WI38 (cell line): ENCODE data around the gene NEXN.

Experiments
- H3K4me3 ChIP-seq: 2 replicates; pipeline ENCODE4 v1.5.1; 2011; ENCODE audit warnings: low read depth, mild to moderate bottlenecking, control low read depth, low read length
- TF ChIP-seq, protein P1 (sequence below): IDR thresholded peaks from 2 replicates; pipeline ENCODE4 v1.5.1; 2012; ENCODE audit warnings: low read depth, mild to moderate bottlenecking, control low read depth, low read length

NEXN gene

GRCh38 chr1:77958391-77958790, 70.0 kb downstream of the NEXN start:
- no peak overlapping the region for H3K4me3 ChIP-seq
- TF ChIP-seq, protein P1, sequence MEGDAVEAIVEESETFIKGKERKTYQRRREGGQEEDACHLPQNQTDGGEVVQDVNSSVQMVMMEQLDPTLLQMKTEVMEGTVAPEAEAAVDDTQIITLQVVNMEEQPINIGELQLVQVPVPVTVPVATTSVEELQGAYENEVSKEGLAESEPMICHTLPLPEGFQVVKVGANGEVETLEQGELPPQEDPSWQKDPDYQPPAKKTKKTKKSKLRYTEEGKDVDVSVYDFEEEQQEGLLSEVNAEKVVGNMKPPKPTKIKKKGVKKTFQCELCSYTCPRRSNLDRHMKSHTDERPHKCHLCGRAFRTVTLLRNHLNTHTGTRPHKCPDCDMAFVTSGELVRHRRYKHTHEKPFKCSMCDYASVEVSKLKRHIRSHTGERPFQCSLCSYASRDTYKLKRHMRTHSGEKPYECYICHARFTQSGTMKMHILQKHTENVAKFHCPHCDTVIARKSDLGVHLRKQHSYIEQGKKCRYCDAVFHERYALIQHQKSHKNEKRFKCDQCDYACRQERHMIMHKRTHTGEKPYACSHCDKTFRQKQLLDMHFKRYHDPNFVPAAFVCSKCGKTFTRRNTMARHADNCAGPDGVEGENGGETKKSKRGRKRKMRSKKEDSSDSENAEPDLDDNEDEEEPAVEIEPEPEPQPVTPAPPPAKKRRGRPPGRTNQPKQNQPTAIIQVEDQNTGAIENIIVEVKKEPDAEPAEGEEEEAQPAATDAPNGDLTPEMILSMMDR = no peak

GRCh38 chr1:77958850-77959249, 70.4 kb downstream of the NEXN start:
- TF ChIP-seq, protein P1 = no peak

DNA sequence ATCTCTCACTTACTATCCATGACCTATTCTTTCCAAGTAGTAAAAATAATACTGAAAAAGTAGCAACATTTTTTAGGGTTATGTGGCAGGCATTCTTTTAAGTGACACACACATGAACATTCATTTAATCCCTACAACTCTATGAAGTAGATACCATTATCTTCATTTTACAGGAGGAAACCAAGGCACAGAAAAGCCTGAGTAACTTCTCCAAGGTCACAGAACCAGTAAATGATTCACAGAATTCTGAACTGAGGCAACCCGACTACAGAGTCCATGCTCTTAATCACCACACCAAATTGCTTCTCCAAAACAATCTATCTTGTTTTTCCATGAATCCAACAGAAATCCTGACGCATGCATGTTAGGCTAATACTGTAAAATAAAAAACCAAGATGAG, 73.0 kb downstream of the NEXN start:
- no peak overlapping the region for H3K4me3 ChIP-seq
- TF ChIP-seq, protein P1 = no peak

More at GRCh38 chr1:77958850-77959249, 70.4 kb downstream of the NEXN start:
- H3K4me3 ChIP-seq = no peak overlapping the region

- TF ChIP-seq, protein P1 = no peak
Observed at GRCh38 chr1:77966291-77966690, 77.9 kb downstream of the NEXN start.

GRCh38 chr1:77970192-77970591, 81.8 kb downstream of the NEXN start:
- TF ChIP-seq, protein P1 = no peak
- no peak overlapping the region for H3K4me3 ChIP-seq

More at GRCh38 chr1:77966291-77966690, 77.9 kb downstream of the NEXN start:
- H3K4me3 ChIP-seq = no peak overlapping the region

- H3K4me3 ChIP-seq = no peak overlapping the region
- TF ChIP-seq, protein P1 = no peak
Observed at GRCh38 chr1:77972080-77972479, 83.7 kb downstream of the NEXN start.

DNA sequence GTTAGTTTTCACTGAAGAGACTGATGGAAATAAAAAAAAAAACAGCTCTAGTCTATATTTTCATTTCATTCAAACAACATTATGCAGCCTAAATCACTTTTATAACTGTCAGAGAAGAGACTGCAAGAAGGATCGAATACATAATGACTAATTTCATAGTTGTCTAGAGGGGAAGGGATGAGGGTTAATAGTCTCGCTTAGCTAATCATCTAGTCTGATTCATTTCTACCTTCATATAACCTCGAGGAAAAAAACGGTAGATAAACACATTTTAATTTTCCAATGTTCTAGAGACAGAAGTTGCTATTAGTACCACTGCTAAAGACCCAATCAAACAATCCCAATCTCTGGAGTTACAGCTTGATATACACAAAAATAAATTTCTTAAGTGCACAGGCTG, 87.0 kb downstream of the NEXN start:
- H3K4me3 ChIP-seq = peak overlapping the region; percentile 0

More for the DNA sequence above, 87.0 kb downstream of the NEXN start:
- TF ChIP-seq, protein P1 = no peak
